ENCODE results near the gene KIF1B.
"Not testable (repeated sequence)": the region's sequence is repeated elsewhere in the genome, so short reads cannot be mapped to it uniquely, and the experiment has no call there.

Gene KIF1B

GRCh38 chr1:10398278-10398733, 187.9 kb downstream of the KIF1B start:
- FAIRE-seq = no peak

GRCh38 chr1:10398734-10399443, 188.5 kb downstream of the KIF1B start, which contains the start of gene PGD:
Gene PGD, plus strand, starts transcription at chr1:10399064. Its CDS starts 54 bp downstream, at chr1:10399118.
- FAIRE-seq = no peak

GRCh38 chr1:10399444-10399941, 189.1 kb downstream of the KIF1B start:
- no peak for FAIRE-seq

GRCh38 chr1:10400013-10400412, 189.6 kb downstream of the KIF1B start:
- FAIRE-seq = no peak

GRCh38 chr1:10401281-10401680, 190.9 kb downstream of the KIF1B start:
- FAIRE-seq = no peak

GRCh38 chr1:10402729-10403274, 192.4 kb downstream of the KIF1B start:
- FAIRE-seq = no peak

GRCh38 chr1:10407201-10407600, 196.8 kb downstream of the KIF1B start:
- FAIRE-seq = no peak

GRCh38 chr1:10415211-10415930, 205.0 kb downstream of the KIF1B start:
- FAIRE-seq = no peak

GRCh38 chr1:10415967-10416366, 205.6 kb downstream of the KIF1B start:
- not testable (repeated sequence) for FAIRE-seq

GRCh38 chr1:10418741-10419140, 208.4 kb downstream of the KIF1B start:
- not testable (repeated sequence) for FAIRE-seq

GRCh38 chr1:10419351-10419750, 209.0 kb downstream of the KIF1B start:
- no peak for FAIRE-seq

- no peak for FAIRE-seq
Observed at GRCh38 chr1:10421637-10422036, 211.3 kb downstream of the KIF1B start.

- no peak for FAIRE-seq
Observed at GRCh38 chr1:10424034-10424433, 213.7 kb downstream of the KIF1B start.

- FAIRE-seq = no peak
Observed at GRCh38 chr1:10424651-10425050, 214.3 kb downstream of the KIF1B start.

GRCh38 chr1:10425826-10426534, 215.6 kb downstream of the KIF1B start:
- FAIRE-seq = not testable (repeated sequence)

- FAIRE-seq = not testable (repeated sequence)
Observed at GRCh38 chr1:10426535-10426848, 216.1 kb downstream of the KIF1B start.

GRCh38 chr1:10428984-10429383, 218.6 kb downstream of the KIF1B start:
- no peak for FAIRE-seq

- FAIRE-seq = no peak
Observed at GRCh38 chr1:10429868-10430215, 219.5 kb downstream of the KIF1B start.

GRCh38 chr1:10430216-10431069, 220.1 kb downstream of the KIF1B start, which contains the start of gene CENPS:
Gene CENPS, plus strand, starts transcription at chr1:10430433. Its CDS starts 85 bp downstream, at chr1:10430518.
- no peak for FAIRE-seq

Data from colon (tissue), 2 donors.